ENCODE measurements around the gene GPC3.

DNA sequence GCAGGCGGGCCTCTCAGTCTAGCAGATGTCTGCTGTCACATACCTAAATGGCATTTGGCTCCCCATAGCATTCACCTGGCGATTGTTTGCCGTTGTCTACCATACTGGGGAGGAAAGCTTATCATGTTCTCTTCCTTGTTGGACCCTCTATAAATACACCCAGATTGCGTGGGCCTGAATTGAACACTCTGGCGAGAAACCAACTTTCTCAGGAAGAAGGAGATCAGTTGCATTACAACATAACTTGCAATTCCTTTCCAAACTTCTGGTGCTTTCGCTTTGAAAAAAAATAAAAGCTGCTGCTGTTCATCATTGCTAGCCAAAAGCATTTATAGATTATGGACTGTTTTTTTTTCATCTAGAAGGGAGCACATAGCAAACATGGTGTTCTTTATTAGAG lies 340.1 kb downstream of the GPC3 start:
- TF ChIP-seq, protein P1, sequence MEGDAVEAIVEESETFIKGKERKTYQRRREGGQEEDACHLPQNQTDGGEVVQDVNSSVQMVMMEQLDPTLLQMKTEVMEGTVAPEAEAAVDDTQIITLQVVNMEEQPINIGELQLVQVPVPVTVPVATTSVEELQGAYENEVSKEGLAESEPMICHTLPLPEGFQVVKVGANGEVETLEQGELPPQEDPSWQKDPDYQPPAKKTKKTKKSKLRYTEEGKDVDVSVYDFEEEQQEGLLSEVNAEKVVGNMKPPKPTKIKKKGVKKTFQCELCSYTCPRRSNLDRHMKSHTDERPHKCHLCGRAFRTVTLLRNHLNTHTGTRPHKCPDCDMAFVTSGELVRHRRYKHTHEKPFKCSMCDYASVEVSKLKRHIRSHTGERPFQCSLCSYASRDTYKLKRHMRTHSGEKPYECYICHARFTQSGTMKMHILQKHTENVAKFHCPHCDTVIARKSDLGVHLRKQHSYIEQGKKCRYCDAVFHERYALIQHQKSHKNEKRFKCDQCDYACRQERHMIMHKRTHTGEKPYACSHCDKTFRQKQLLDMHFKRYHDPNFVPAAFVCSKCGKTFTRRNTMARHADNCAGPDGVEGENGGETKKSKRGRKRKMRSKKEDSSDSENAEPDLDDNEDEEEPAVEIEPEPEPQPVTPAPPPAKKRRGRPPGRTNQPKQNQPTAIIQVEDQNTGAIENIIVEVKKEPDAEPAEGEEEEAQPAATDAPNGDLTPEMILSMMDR (tag by site-specific recombination; IDR thresholded peaks at IDR 0.05), result no peak
- no peak for TF ChIP-seq ZBTB20 (tag by site-specific recombination; IDR thresholded peaks at IDR 0.05)

Data from HEK293 (cell line).